Transverse colon (tissue), 4 donors: Measurements from ENCODE around the gene SQSTM1.

Experiments
- CTCF ChIP-seq, 5 experiments: fragments of 200-600 bp in 3 of 5; fragments of 450-650 bp in 2 of 5; sonication (generic) in 3 of 5; IDR thresholded peaks; 1 replicate in 2 of 5; 2 replicates in 3 of 5; pipeline ENCODE4 v1.5.1; 2016 to 2017; ENCODE audit warnings: antibody characterized with exemption in 5 of 5, inconsistent platforms in 3 of 5, mild to moderate bottlenecking in 2 of 5, moderate library complexity in 1 of 5
- POLR2A ChIP-seq: fragments of 450-650 bp; IDR thresholded peaks from one replicate; pipeline ENCODE4 v1.6.1; 2016; ENCODE audit warnings: antibody characterized with exemption, mild to moderate bottlenecking, moderate library complexity
- POLR2AphosphoS5 ChIP-seq, 3 donors: sonication (generic); formaldehyde crosslinking; IDR thresholded peaks; one replicate each; pipeline ENCODE4 v1.6.1; 2016; ENCODE audit warnings: antibody characterized with exemption in 3 of 3

- TF ChIP-seq CTCF (IDR thresholded peaks at IDR 0.05) (no peak), POLR2AphosphoS5 (IDR thresholded peaks at IDR 0.05) (no peak), POLR2A (no peak)
Observed at GRCh38 chr5:179777909-179778308, 42.8 kb upstream of the SQSTM1 start.
